H1 (cell line): ENCODE measurements around the gene ZNF771. TPM values are rescaled to one million over a fixed set of nuclear protein-coding genes. Genes with fewer than 3 reads are reported as not detected.

Source experiments
- CTCF ChIA-PET: fragments of 300-600 bp; sonication (Branson Sonifier 250); formaldehyde crosslinking; loops from one replicate; lab custom pipeline; 2021; ENCODE audit not compliant: partially characterized antibody; lab: Charles Lee
- POLR2A ChIA-PET: fragments of 300-600 bp; sonication (Branson Sonifier 250); formaldehyde crosslinking; loops from one replicate; lab custom pipeline; 2021; ENCODE audit warnings: inconsistent platforms; ENCODE audit not compliant: partially characterized antibody; lab: Charles Lee
- DNase-seq, 2 experiments: peaks; one replicate each; pipeline versions ENCODE4 v3.0.0 to v3.0.0-alpha.2; 2010 to 2022; ENCODE audit warnings: low spot score in 2 of 2, low read depth in 1 of 2, mixed read lengths in 1 of 2
- FAIRE-seq: peaks from 2 replicates; lab custom pipeline; 2011; peaks lifted over from hg19 to GRCh38; lab: Jason Lieb, UNC
- H2AFZ ChIP-seq: 2 replicates; pipeline ENCODE4 v1.8.1; 2012; ENCODE audit warnings: low read length, inconsistent platforms
- H2AK5ac ChIP-seq: 2 replicates; pipeline ENCODE4 v1.6.1; 2013; ENCODE audit warnings: low read depth, low read length
- H2BK120ac ChIP-seq: replicated peaks from 2 replicates; pipeline ENCODE3; 2013; ENCODE audit warnings: low read depth, low read length, inconsistent platforms
- H2BK12ac ChIP-seq: 2 replicates; pipeline ENCODE4 v1.6.1; 2013; ENCODE audit warnings: low read depth, low read length
- H2BK15ac ChIP-seq: 2 replicates; pipeline ENCODE4 v1.6.1; 2013; ENCODE audit warnings: low read length
- H2BK20ac ChIP-seq: 2 replicates; pipeline ENCODE4 v1.6.1; 2013; ENCODE audit warnings: low read length
- H2BK5ac ChIP-seq: 2 replicates; pipeline ENCODE4 v1.6.1; 2013; ENCODE audit warnings: low read depth, low read length
- H3K14ac ChIP-seq: 2 replicates; pipeline ENCODE4 v1.6.1; 2013; ENCODE audit warnings: inconsistent platforms; ENCODE audit not compliant: insufficient read length
- H3K18ac ChIP-seq: 2 replicates; pipeline ENCODE4 v1.6.1; 2013; ENCODE audit warnings: low read length; ENCODE audit errors: extremely low read depth
- H3K23ac ChIP-seq: 2 replicates; pipeline ENCODE4 v1.6.1; 2013; ENCODE audit warnings: inconsistent platforms; ENCODE audit not compliant: insufficient read length
- H3K23me2 ChIP-seq: 2 replicates; pipeline ENCODE4 v1.6.1; 2013; ENCODE audit warnings: low read depth, low read length
- H3K27ac ChIP-seq: 2 replicates; pipeline ENCODE4 v1.6.1; 2011; ENCODE audit warnings: low read depth, low read length, inconsistent platforms
- H3K27me3 ChIP-seq, 4 experiments: replicated peaks in 1 of 4; 1 replicate in 1 of 4; 2 replicates in 3 of 4; pipeline versions ENCODE4 v1.6.1 to v1.8.1; 2011 to 2013; ENCODE audit warnings: low read length in 3 of 4, mild to moderate bottlenecking in 3 of 4, inconsistent platforms in 2 of 4, mixed read lengths in 2 of 4, moderate library complexity in 1 of 4; ENCODE audit not compliant: control insufficient read depth in 3 of 4, insufficient read depth in 3 of 4; ENCODE audit errors: extremely low read depth in 1 of 4
- H3K36me3 ChIP-seq, 4 experiments: 2 replicates each; pipeline versions ENCODE4 v1.6.1 to v1.8.1; 2011 to 2013; ENCODE audit warnings: mild to moderate bottlenecking in 4 of 4, low read length in 3 of 4, moderate library complexity in 2 of 4, control low read depth in 1 of 4, inconsistent platforms in 1 of 4; ENCODE audit not compliant: insufficient read depth in 4 of 4, control insufficient read depth in 2 of 4
- H3K4ac ChIP-seq: replicated peaks from 2 replicates; pipeline ENCODE3; 2013; ENCODE audit warnings: low read length, low read depth, mixed read lengths, inconsistent platforms; ENCODE audit not compliant: insufficient read length
- H3K4me1 ChIP-seq, 4 experiments: replicated peaks in 1 of 4; 1 replicate in 1 of 4; 2 replicates in 3 of 4; pipeline versions ENCODE4 v1.6.1 to v1.8.1; 2011 to 2013; ENCODE audit warnings: low read length in 3 of 4, inconsistent platforms in 2 of 4, mixed read lengths in 1 of 4; ENCODE audit not compliant: insufficient read depth in 4 of 4, control insufficient read depth in 3 of 4
- H3K4me2 ChIP-seq, 2 experiments: 2 replicates each; pipeline versions ENCODE4 v1.6.1 to v1.8.1; 2011 to 2013; ENCODE audit warnings: low read depth in 2 of 2, low read length in 2 of 2, control low read depth in 1 of 2, inconsistent platforms in 1 of 2, mild to moderate bottlenecking in 1 of 2; ENCODE audit not compliant: insufficient read depth in 1 of 2
- H3K4me3 ChIP-seq, 4 experiments: fragments of 200-600, 300-600 bp in 1 of 4; sonication (generic), shearing (Covaris generic), sonication (Bioruptor Twin) in 1 of 4; 2 replicates each; pipeline versions ENCODE4 v1.5.1 to v1.8.1; 2011 to 2016; ENCODE audit warnings: low read length in 4 of 4, low read depth in 3 of 4, control low read depth in 2 of 4, inconsistent platforms in 2 of 4, mild to moderate bottlenecking in 2 of 4, mixed read lengths in 1 of 4, moderate library complexity in 1 of 4; ENCODE audit not compliant: insufficient read depth in 2 of 4; ENCODE audit errors: extremely low read depth in 1 of 4
- H3K56ac ChIP-seq: replicated peaks from 2 replicates; pipeline ENCODE3; 2013; ENCODE audit warnings: low read depth, mild to moderate bottlenecking, mixed read lengths, low read length, inconsistent platforms; ENCODE audit not compliant: insufficient read length
- H3K79me1 ChIP-seq: 2 replicates; pipeline ENCODE4 v1.6.1; 2013; ENCODE audit warnings: low read depth, low read length, control low read depth
- H3K79me2 ChIP-seq, 2 experiments: 2 replicates each; pipeline versions ENCODE4 v1.6.1 to v1.8.1; 2012 to 2013; ENCODE audit warnings: low read length in 2 of 2, mild to moderate bottlenecking in 2 of 2, inconsistent platforms in 1 of 2; ENCODE audit not compliant: insufficient read depth in 2 of 2, control insufficient read depth in 1 of 2
- H3K9ac ChIP-seq, 4 experiments: replicated peaks in 1 of 4; 1 replicate in 1 of 4; 2 replicates in 3 of 4; pipeline versions ENCODE4 v1.6.1 to v1.8.1; 2011 to 2013; ENCODE audit warnings: low read depth in 3 of 4, low read length in 3 of 4, control low read depth in 2 of 4, mild to moderate bottlenecking in 2 of 4, moderate library complexity in 2 of 4, inconsistent platforms in 1 of 4; ENCODE audit errors: extremely low read depth in 1 of 4
- H3K9me3 ChIP-seq, 2 experiments: 2 replicates each; pipeline versions ENCODE4 v1.6.1 to v1.8.1; 2012 to 2013; ENCODE audit warnings: mild to moderate bottlenecking in 2 of 2, moderate library complexity in 2 of 2, control low read depth in 1 of 2, inconsistent platforms in 1 of 2, low read depth in 1 of 2, low read length in 1 of 2, mixed read lengths in 1 of 2; ENCODE audit not compliant: insufficient read depth in 2 of 2
- H4K20me1 ChIP-seq, 2 experiments: replicated peaks in 1 of 2; 2 replicates each; pipeline versions ENCODE3 to v1.8.1; 2011 to 2013; ENCODE audit warnings: inconsistent platforms in 2 of 2, low read length in 2 of 2, mild to moderate bottlenecking in 1 of 2; ENCODE audit not compliant: insufficient read depth in 2 of 2, control insufficient read depth in 1 of 2
- H4K5ac ChIP-seq: 2 replicates; pipeline ENCODE4 v1.6.1; 2013; ENCODE audit warnings: low read length, low read depth, mixed read lengths, inconsistent platforms; ENCODE audit not compliant: insufficient read length
- H4K8ac ChIP-seq: 2 replicates; pipeline ENCODE4 v1.8.0; 2013; ENCODE audit warnings: mild to moderate bottlenecking, moderate library complexity, low read length, inconsistent platforms; ENCODE audit not compliant: insufficient read depth; ENCODE audit errors: extremely low read depth
- H4K91ac ChIP-seq: replicated peaks from 2 replicates; pipeline ENCODE3; 2013; ENCODE audit warnings: low read length, mixed read lengths, inconsistent platforms; ENCODE audit not compliant: insufficient read length
- BACH1 ChIP-seq: IDR thresholded peaks from 2 replicates; pipeline ENCODE4 v1.6.1; 2012; ENCODE audit warnings: low read length, improper control_type of control experiment
- FOSL1 ChIP-seq: IDR thresholded peaks from 2 replicates; pipeline ENCODE4 v1.6.1; 2011; ENCODE audit warnings: mild to moderate bottlenecking, low read depth, low read length, moderate library complexity; ENCODE audit not compliant: insufficient read depth
- GTF2F1 ChIP-seq: IDR thresholded peaks from 2 replicates; pipeline ENCODE4 v1.6.1; 2012; ENCODE audit warnings: low read depth, low read length, improper control_type of control experiment, borderline replicate concordance
- KDM5A ChIP-seq: fragments of 200-600 bp; IDR thresholded peaks from 2 replicates; pipeline ENCODE4 v1.7.1; 2012; ENCODE audit warnings: mild to moderate bottlenecking, low read length, inconsistent platforms, mixed read lengths
- RAD21 ChIP-seq, 2 experiments: IDR thresholded peaks in 1 of 2; conservative IDR thresholded peaks in 1 of 2; 2 replicates each; pipeline ENCODE4 v1.6.1; 2011; ENCODE audit warnings: low read depth in 2 of 2, low read length in 2 of 2, improper control_type of control experiment in 1 of 2, inconsistent platforms in 1 of 2, mild to moderate bottlenecking in 1 of 2, moderate library complexity in 1 of 2
- SAP30 ChIP-seq: fragments of 300-600 bp; sonication (generic); IDR thresholded peaks from 2 replicates; pipeline ENCODE4 v1.7.1; 2012; ENCODE audit warnings: low read length, moderate library complexity, mild to moderate bottlenecking, inconsistent platforms; ENCODE audit not compliant: insufficient read depth, insufficient replicate concordance
- TBP ChIP-seq: IDR thresholded peaks from 2 replicates; pipeline ENCODE4 v1.6.1; 2011; ENCODE audit warnings: low read depth, low read length, improper control_type of control experiment
- WGBS, 2 experiments: shearing (Covaris generic) in 1 of 2; methylation state at CpG; one replicate each; pipeline versions ENCODE4 v1.1.6 to v1.1.7; 2013 to 2015; ENCODE audit warnings: low lambda C conversion rate in 2 of 2, mixed read lengths in 2 of 2, inconsistent platforms in 1 of 2, low coverage in 1 of 2, missing lambda C conversion rate in 1 of 2; ENCODE audit not compliant: insufficient replicate concordance in 2 of 2, insufficient coverage in 1 of 2, insufficient read length in 1 of 2; ENCODE audit errors: extremely low coverage in 1 of 2, missing lambda C conversion rate in 1 of 2; 5-methylcytosine and 5-hydroxymethylcytosine counted together
- polyA plus RNA-seq, 7 experiments: library from polyadenylated mRNA; depleted of rRNA in 3 of 7; stranded (reverse) in 5 of 7; unstranded in 2 of 7; fragments of >200 nt in 5 of 7; fragments of 200-250 nt in 2 of 7; gene quantifications; 1 replicate in 5 of 7; 2 replicates in 1 of 7; 4 replicates in 1 of 7; pipeline versions ENCODE4 v1.2.1 to v1.2.3, GENCODE V29; 2011 to 2013; ENCODE audit warnings: missing spikeins in 2 of 7, mixed read lengths in 2 of 7
- total RNA-seq: library from RNA; stranded (reverse); fragmentation: NEBNext Ultra II Directional; extraction: Animal tissue kit (Norgen Biotek cat#: 25700); gene quantifications from 2 replicates; pipeline ENCODE4 v1.2.1, GENCODE V29; 2021
- TF ChIP-seq, protein P1 (sequence below): IDR thresholded peaks from 2 replicates; pipeline ENCODE4 v1.6.1; 2012; ENCODE audit warnings: inconsistent platforms

ZNF771 gene
- total and polyA plus RNA-seq, 2 of the 8 experiments (the other 6 are each of a cell fraction or from before 2014, with no cell fraction given), result 10.6 to 15.7 TPM

DNA sequence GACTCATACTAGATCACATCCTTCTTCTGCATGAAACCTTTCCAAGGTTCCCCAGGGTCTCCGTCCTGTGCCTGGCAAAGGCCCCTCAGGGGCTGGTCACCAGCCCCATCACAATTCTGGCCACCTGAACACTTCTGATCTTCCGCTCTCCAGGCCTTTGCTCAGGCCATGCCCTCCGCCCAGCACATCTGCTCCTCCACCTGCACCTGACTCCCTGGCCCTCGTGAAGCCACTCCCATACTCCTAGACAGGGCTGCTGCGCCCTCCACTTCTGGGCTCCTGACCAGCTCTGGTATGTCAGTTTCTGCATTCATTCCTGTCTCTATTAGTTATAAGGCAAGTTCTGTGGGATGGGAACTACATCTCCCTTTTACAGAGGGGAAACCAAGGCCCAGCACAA lies 34.7 kb upstream of the ZNF771 start:
- Histone ChIP-seq H2BK12ac (no peak overlapping the region), H3K9me3 (no peaks in the 10 kb centered on the region), H2AFZ (no peak overlapping the region), H3K27ac (no peak overlapping the region), H3K4me2 (no peak overlapping the region), H3K56ac (no peak overlapping the region), H3K9ac (no peak overlapping the region; a peak in 2 of 7 replicates), H3K4ac (no peak overlapping the region), H4K91ac (no peak overlapping the region), H3K36me3 (no peaks in the 10 kb centered on the region), H2BK5ac (no peak overlapping the region), H4K20me1 (peaks cover 0 to 11% of the 10 kb centered on the region in 2 experiments), H3K14ac (no peak overlapping the region), H3K79me2 (peaks cover 0 to 16% of the 10 kb centered on the region in 2 experiments; a peak in 1 of 4 replicates), H2AK5ac (no peak overlapping the region), H4K8ac (peak overlapping the region; percentile 79; the same call in 1 of the 2 replicates), H2BK120ac (no peak overlapping the region), H3K79me1 (peaks cover 8% of the 10 kb centered on the region), H2BK20ac (no peak overlapping the region), H2BK15ac (0 out of 2 replicates have a peak overlapping the region, but pooled peaks have one; percentile 61), H3K23me2 (peaks cover 13% of the 10 kb centered on the region), H4K5ac (no peak overlapping the region), H3K4me3 (no peak overlapping the region), H3K23ac (no peak overlapping the region), H3K4me1 (peaks cover 0 to 20% (median 17%) of the 10 kb centered on the region in 4 experiments; a peak in 6 of 7 replicates), H3K27me3 (no peaks in the 10 kb centered on the region), H3K18ac (no peak overlapping the region)
- ChIA-PET CTCF (interaction anchor here (0.7 to 2.3 kb wide), 4 partner anchors 18 to 37 kb away, joined by 3 to 12 read pairs (median 6); partner anchors contain the start of genes CD2BP2 and ZNF48), POLR2A (interaction anchor here (6.9 kb wide), 1 partner anchor 15 kb away, joined by 79 read pairs; the partner anchor contains the start of gene CD2BP2)
- FAIRE-seq (no peak), DNase-seq (no peak)
- 84% methylated on average over 5 of the region's 5 CpGs; no CpG with 5 or more reads in 1 of the 2 experiments for WGBS, 2 experiments
- TF ChIP-seq, protein P1, sequence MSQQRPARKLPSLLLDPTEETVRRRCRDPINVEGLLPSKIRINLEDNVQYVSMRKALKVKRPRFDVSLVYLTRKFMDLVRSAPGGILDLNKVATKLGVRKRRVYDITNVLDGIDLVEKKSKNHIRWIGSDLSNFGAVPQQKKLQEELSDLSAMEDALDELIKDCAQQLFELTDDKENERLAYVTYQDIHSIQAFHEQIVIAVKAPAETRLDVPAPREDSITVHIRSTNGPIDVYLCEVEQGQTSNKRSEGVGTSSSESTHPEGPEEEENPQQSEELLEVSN, result no peak
- no peak for TF ChIP-seq TBP
- TF ChIP-seq KDM5A, result no peak
- no peak for TF ChIP-seq BACH1
- no peak for TF ChIP-seq SAP30
- TF ChIP-seq RAD21 (IDR thresholded peaks at IDR 0.05 in 1 of 2, conservative IDR thresholded peaks at IDR 0.05 in 1 of 2; ENCODE audit: low read depth in 2 of 2, low read length in 2 of 2), result no peak
- no peak for TF ChIP-seq FOSL1
- no peak for TF ChIP-seq GTF2F1
